ENCODE results near the gene OR10H5. TPM values are rescaled to one million over a fixed set of nuclear protein-coding genes. Genes with fewer than 3 reads are reported as not detected.
"Not testable (repeated sequence)": the region's sequence is repeated elsewhere in the genome, so short reads cannot be mapped to it uniquely, and the experiment has no call there.

OR10H5 gene
- total RNA-seq, 1 experiment from 2014 or later, result not detected

DNA sequence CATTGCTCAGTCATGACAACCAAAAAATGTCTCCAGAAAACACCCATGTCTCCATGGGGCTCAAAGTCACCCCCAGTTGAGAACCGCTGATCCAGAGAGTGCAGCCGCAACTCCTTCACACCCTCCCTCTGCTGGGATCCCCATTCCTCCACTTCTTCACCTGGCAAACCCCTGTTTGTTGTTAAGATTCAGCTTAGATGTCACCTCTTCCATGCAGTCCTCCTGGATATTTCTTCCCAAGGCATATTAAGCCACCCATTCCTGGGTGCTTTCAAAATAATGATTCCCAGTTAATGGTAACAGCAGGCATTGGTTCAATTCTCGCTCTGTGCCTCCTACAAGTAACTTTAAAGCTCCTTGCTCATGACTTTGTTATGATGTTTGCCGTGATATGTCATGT, 24.0 kb downstream of the OR10H5 start:
- DNase-seq (ENCODE audit: low read depth), result no peak

DNA sequence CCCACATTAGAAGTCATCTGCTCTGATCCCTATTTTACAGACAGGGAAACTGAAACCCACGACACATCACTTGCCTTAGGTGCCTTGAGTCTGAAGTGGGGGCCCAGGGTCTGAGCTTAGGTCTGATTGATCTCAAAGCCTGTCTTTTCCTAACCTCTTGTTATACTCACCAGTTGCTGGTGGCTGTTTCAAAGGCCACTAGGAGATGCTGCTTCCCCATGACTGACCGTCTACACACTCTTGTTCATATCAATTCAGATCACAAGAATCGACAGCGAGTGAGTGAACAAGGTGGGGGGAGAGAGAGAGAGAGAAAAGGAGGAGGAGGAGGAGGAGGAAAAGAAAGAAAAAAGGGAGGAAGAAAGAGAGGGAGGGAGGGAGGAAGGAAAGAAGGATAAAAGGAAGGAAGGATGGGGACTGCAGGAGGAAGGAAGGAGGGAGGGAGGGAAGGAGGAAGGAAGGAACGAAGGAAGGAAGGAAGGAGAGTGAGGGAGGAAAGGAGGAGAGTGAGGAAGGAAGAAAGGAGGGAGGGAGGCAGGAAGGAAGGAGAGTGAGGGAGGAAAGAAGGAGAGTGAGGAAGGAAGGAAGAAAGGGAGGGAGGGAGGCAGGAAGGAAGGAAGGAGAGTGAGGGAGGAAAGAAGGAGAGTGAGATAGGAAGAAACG, 24.7 kb downstream of the OR10H5 start:
- no peak for DNase-seq (ENCODE audit: low read depth)

DNA sequence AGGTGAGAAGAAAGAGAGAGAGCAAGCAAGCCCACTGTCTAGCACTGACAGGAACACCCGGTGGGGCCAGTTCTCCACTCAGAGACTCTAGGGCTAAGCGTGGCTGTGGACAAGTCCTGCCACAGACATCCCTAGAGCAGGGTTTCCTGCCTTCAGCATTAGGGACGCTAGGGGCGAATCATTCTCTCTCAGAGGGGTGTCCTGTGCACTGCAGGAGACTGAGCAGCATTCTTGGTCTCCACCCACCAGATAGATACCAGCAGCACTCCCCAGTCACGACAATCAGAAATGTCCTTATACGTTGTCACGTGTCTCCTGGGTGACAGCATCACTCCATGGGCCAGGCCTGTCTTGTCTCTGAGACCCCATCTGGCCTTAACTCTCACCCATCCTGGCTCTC, 26.5 kb downstream of the OR10H5 start:
- no peak for DNase-seq (ENCODE audit: low read depth)

DNA sequence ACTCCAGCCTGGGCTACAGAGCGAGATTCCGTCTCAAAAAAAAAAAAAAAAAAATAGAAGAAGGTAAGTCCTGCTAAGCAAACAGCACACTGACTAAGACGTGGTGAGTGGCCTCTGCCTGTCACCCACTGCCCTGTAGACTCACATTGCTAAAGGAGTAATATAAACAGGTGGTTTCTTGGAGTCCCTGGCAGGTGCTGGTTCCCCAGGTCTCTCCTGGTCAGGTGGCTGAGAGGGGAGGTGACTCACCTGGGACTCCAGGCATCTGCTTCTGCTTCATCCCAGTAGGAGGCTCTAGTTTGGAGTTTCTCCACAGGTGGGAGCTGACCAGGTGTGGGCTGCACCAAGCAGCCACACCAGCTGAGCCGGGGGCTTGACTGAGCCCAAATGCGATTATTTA, 27.8 kb downstream of the OR10H5 start, which contains the start of gene OR10H1:
TSS of gene OR10H1 (minus strand) at position 359 of the 400 bp plus-strand sequence. CDS start 7,627 bp downstream, outside the sequence.
- no peak for DNase-seq (ENCODE audit: low read depth)

GRCh38 chr19:15820646-15821045, 33.2 kb downstream of the OR10H5 start:
- no peak for DNase-seq (ENCODE audit: low read depth)

DNA sequence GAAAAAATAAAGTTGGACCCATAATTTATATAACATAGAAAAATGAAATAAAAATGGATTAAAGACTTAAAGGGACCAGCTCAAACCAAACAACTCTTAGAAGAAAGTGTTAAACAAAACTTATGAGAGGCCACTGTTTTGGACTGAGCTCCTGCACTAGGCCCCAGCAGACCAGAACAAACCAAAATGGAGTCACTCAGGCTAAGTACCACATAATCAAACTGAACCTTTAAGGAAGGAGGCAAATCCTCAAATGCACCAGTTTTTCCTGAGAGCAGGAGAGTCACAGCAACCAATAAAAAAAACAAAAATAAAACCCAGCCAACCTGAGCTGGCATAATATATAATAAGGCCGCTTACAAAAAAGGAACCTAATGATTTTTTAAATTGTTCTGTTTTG, 38.3 kb downstream of the OR10H5 start:
- DNase-seq (ENCODE audit: low read depth), result no peak

DNA sequence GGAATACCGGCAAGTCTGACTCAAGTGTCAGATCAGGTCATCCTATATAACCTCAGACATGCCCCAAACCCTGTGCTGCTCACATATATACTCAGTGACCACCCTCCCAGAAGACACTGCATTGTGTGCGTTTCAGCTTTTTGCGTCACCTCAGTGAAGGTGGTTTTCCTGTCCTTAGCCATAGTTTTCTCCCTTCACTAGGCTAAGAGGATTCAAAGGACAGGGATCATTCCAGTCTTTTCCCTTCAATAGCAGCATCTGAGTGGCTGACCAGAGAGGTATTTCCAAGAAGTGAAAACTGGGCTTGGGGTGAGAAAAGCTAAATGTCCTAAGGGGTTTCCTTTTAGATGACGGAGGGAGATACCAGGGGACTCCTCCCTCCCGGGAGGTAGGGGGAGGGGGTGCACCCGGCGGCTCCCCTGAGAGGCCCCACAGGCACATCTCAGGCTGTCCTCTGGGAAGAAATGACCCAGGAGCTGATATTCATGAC, 40.7 kb downstream of the OR10H5 start:
- DNase-seq (ENCODE audit: low read depth), result no peak

DNA sequence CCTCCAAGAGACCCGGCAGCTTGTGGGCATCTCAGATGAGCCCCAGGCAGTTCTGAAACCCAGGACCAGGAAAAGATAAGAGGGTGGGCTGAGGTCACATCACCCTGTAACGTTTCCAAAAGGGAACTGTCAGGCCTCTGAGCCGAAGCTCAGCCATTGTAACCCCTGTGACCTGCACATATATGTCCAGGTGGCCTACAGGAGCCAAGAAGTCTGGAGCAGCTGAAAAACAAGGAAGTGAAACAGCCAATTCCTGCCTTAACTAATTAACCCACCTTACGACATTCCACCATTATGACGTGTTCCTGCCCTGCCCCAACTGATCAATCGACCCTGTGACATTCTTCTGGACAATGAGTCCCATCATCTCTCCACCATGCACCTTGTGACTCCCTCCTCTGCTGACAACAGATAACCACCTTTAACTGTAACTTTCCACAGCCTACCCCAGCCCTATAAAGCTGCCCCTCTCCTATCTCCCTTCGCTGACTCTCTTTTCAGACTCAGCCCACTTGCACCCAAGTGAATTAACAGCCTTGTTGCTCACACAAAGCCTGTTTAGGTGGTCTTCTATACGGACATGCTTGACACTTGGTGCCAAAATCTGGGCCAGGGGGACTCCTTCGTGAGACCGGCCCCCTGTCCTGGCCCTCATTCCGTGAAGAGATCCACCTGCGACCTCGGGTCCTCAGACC, 41.3 kb downstream of the OR10H5 start:
- not testable (repeated sequence) for DNase-seq (ENCODE audit: low read depth)

DNA sequence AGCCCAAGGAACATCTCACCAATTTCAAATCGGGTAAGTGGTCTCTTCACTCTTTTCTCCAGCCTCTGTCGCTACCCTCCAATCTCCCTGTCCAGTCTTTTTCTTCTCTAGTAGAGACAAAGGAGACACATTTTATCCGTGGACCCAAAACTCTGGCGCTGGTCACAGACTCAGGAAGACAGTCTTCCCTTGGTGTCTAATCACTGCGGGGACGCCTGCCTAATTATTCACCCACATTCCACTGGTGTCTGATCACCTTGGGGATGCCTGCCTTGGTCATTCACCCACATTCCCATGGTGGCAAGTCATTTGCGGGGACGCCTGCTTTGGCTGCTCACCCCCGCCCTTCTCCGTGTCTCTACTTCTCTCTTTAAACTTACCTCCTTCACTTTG, 41.8 kb downstream of the OR10H5 start:
- DNase-seq (ENCODE audit: low read depth), result no peak

GRCh38 chr19:15829786-15830185, 42.3 kb downstream of the OR10H5 start:
- DNase-seq (ENCODE audit: low read depth), result no peak

DNA sequence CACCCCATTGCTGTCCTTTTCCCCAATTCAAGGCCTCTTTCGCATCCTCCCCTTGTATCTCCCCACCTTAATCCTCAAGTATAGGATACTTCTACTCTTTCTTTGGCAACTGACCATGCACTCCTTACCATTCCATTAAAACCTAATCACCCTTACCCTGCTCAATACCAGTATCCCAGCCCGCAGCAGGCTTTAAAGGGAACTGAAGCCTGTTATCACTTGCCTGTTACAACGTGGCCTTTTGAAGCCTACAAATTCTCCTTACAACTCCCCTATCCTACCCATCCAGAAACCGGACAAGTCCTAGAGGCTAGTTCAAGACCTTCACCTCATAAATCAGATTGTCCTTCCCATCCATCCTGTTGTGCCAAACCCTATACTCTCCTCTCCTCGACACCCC, 44.2 kb downstream of the OR10H5 start:
- DNase-seq (ENCODE audit: low read depth), result no peak

DNA sequence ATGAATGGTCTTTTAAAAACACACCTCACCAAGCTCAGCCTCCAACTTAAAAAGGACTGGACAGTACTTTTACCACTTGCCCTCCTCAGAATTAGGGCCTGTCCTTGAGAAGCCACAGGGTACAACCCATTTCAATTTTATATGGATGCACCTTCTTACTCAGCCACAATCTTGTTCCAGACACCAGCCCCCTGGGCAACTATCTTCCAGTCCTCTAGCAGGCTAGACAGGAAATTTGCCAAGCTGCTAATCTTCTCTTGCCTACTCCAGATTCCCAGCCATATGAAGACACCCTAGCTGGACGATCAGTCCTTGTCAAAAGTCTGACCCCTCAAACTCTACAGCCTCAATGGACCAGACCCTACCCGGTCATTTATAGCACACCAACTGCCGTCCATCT, 46.8 kb downstream of the OR10H5 start:
- DNase-seq (ENCODE audit: low read depth), result not testable (repeated sequence)

DNA sequence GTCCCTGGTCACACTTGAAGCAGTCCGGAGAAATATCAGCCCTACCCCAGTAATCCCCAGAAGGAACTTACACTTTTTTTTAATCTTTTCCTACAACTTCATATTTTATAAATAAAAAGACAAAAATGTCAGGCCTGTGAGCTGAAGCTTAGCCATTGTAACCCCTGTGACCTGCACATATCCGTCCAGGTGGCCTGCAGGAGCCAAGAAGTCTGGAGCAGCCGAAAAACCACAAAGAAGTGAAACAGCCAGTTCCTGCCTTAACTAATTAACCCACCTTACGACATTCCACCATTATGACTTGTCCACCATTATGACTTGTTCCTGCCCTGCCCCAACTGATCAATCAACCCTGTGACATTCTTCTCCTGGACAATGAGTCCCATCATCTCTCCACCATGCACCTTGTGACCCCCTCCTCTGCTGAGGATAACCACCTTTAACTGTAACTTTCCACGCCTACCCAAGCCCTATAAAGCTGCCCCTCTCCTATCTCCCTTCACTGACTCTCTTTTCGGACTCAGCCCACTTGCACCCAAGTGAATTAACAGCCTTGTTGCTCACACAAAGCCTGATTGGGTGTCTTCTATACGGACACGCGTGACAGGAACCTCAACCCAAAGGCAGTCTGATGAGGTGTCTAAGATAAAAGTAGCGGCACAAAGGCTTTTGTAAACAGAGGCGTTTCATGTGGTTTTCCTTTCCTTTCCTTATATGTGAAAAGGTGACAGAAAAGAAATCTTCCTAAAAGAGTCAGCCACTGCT, 48.3 kb downstream of the OR10H5 start:
- DNase-seq (ENCODE audit: low read depth), result not testable (repeated sequence)

GRCh38 chr19:15836330-15837220, 49.1 kb downstream of the OR10H5 start:
- DNase-seq (ENCODE audit: low read depth), result peak; percentile 83

DNA sequence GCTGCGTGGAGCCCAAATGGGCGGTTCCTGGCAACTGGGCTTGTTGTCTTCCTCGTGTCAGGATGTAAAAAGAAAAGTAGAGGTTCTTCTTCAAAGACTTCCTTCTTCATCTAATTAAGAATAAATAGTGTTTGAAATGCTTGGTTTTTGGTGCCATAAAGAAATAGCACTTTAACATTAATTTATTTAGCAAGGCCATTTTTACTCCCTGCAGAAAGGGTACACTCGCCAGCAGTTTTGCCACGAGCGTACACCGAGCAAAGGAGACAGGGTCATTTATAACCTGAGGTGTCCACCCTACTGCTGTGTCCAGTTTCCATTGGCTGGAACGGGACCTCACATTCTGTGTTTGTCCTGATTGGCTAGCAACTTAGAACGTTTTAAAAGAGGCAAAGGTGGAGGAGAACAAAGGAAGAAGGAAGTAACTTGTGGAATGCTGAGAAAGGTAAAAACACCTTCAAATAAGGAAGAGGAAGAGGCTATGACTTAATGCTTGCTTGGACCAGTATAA, 49.8 kb downstream of the OR10H5 start:
- no peak for DNase-seq (ENCODE audit: low read depth)

GRCh38 chr19:15838351-15838750, 50.9 kb downstream of the OR10H5 start:
- DNase-seq (ENCODE audit: low read depth), result no peak

- not testable (repeated sequence) for DNase-seq (ENCODE audit: low read depth)
These were observed 52.4 kb downstream of the OR10H5 start for GRCh38 chr19:15839888-15840287.

DNA sequence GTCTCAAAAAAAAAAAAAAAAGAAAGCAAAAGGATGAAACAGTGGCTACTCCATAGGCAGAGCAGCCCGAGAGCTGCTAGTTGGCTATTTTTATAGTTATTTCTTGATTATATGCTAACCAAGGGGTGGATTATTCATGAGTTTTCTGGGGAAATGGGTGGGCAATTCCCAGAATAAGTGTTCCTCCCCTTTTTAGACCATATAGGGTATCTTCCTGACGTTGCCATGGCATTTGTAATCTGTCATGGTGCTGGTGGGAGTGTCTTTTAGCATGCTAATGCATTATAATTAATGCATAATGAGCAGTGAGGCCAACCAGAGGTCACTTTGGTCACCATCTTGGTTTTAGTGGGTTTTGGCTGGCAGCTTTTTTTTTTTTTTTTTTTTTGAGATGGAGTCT, 53.4 kb downstream of the OR10H5 start:
- DNase-seq (ENCODE audit: low read depth), result no peak

DNA sequence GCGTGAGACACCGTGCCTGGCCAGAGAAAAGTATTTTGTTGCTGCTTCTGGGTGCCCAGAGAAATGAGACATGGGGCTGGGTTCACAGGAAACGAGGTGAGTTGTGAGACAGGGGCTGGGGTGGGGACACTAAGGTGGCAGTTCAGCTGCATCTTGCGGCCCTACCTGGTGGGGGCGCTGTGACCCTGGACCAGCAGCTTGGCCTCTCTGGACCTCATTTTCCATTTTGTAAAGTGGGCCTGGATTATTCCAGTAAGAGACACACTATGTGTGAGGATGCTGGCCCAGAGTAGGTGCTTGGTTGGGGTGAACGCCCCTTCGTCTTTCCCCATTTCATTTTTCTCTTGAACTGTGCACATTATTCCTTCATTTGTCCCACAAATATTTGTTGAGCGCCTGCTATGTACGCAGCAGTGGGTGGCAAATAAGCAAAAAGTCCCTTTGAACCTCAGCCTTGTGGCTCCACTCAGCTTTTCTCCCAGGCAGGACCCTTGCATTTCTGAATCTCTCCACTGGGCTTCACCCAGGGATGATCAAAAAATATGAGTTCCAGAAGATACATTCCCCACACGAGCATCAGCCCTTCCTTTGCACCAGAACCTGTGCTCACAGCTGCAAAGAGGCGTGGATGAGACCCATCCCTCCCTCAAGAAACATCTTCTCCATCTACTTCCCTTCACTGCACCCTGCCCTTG, 54.6 kb downstream of the OR10H5 start:
- DNase-seq (ENCODE audit: low read depth), result no peak

GRCh38 chr19:15843203-15843893, 55.9 kb downstream of the OR10H5 start:
- DNase-seq (ENCODE audit: low read depth), result no peak
